Fibroblast of villous mesenchyme (primary cell): Measurements from ENCODE around the gene ECEL1. TPM values are rescaled to one million over a fixed set of nuclear protein-coding genes. Genes with fewer than 3 reads are reported as not detected.

ENCODE experiments used
- DNase-seq: peaks from one replicate; pipeline ENCODE4 v3.0.0-alpha.2; 2010; ENCODE audit warnings: low read depth
- H3K4me3 ChIP-seq: 2 replicates; pipeline ENCODE4 v1.5.1; 2011; ENCODE audit warnings: low read depth, mild to moderate bottlenecking, low read length
- CTCF ChIP-seq: IDR thresholded peaks from 2 replicates; pipeline ENCODE4 v1.5.1; 2012; ENCODE audit warnings: low read depth, mild to moderate bottlenecking, low read length; ENCODE audit not compliant: insufficient read depth
- total RNA-seq: library from RNA; depleted of rRNA; stranded (reverse); fragments of >200 nt; gene quantifications from 2 replicates; pipeline ENCODE4 v1.2.3, GENCODE V29; 2012

Gene ECEL1
- total RNA-seq, 1 donor = not detected

GRCh38 chr2:232497348-232497747 lies 9.7 kb upstream of the ECEL1 start:
- DNase-seq = no peak
- H3K4me3 ChIP-seq = no peak overlapping the region
- TF ChIP-seq CTCF = no peak

GRCh38 chr2:232496501-232497270 lies 9.1 kb upstream of the ECEL1 start:
- TF ChIP-seq CTCF = no peak
- no peak for DNase-seq
- H3K4me3 ChIP-seq = no peak overlapping the region

GRCh38 chr2:232495292-232495691 lies 7.7 kb upstream of the ECEL1 start:
- no peak for DNase-seq
- no peak for TF ChIP-seq CTCF
- no peak overlapping the region for H3K4me3 ChIP-seq

GRCh38 chr2:232494542-232494941 lies 6.9 kb upstream of the ECEL1 start:
- DNase-seq = no peak
- no peak for TF ChIP-seq CTCF
- no peak overlapping the region for H3K4me3 ChIP-seq

- no peak for TF ChIP-seq CTCF
- no peak for DNase-seq
- no peak overlapping the region for H3K4me3 ChIP-seq
Observed at GRCh38 chr2:232493701-232494474, 6.3 kb upstream of the ECEL1 start.

GRCh38 chr2:232492963-232493700 lies 5.5 kb upstream of the ECEL1 start:
- H3K4me3 ChIP-seq = no peak overlapping the region
- DNase-seq = no peak
- no peak for TF ChIP-seq CTCF
